Lung (tissue), 12 donors: ENCODE data around the gene GNAL. TPM values are rescaled to one million over a fixed set of nuclear protein-coding genes. Genes with fewer than 3 reads are reported as not detected.

Experiments
- ATAC-seq: fragments of 200-7000 bp; cut with Tn5 transposase; one replicate; pipeline ENCODE4 v1.9.1; 2020; ENCODE audit warnings: moderate number of reproducible peaks; ENCODE audit not compliant: insufficient read depth, low FRiP score
- DNase-seq, 3 donors: peaks; one replicate each; pipeline ENCODE4 v3.0.0-alpha.2; 2013 to 2017
- H3K27ac ChIP-seq, 2 donors: one replicate each; pipeline ENCODE4 v1.5.1; 2013; ENCODE audit warnings: mild to moderate bottlenecking in 2 of 2, moderate library complexity in 2 of 2, control low read depth in 1 of 2, inconsistent platforms in 1 of 2, low read depth in 1 of 2, low read length in 1 of 2
- H3K27me3 ChIP-seq, 3 donors: one replicate each; pipeline ENCODE4 v1.5.1; 2013; ENCODE audit warnings: low read length in 2 of 3; ENCODE audit not compliant: control insufficient read depth in 3 of 3, insufficient read depth in 3 of 3
- H3K36me3 ChIP-seq, 4 donors: one replicate each; pipeline ENCODE4 v1.5.1; 2013; ENCODE audit warnings: low read length in 4 of 4, mild to moderate bottlenecking in 1 of 4, moderate library complexity in 1 of 4; ENCODE audit not compliant: control insufficient read depth in 4 of 4, insufficient read depth in 4 of 4
- H3K4me1 ChIP-seq, 5 donors: one replicate each; pipeline ENCODE4 v1.5.1; 2013; ENCODE audit warnings: low read length in 5 of 5, mild to moderate bottlenecking in 2 of 5, moderate library complexity in 1 of 5; ENCODE audit not compliant: control insufficient read depth in 5 of 5, insufficient read depth in 5 of 5
- H3K4me3 ChIP-seq: one replicate; pipeline ENCODE4 v1.5.1; 2013; ENCODE audit warnings: mild to moderate bottlenecking, control low read depth, moderate library complexity
- H3K9ac ChIP-seq, 2 donors: one replicate each; pipeline ENCODE4 v1.5.1; 2013; ENCODE audit warnings: low read length in 2 of 2, control low read depth in 1 of 2; ENCODE audit not compliant: insufficient read depth in 1 of 2
- H3K9me3 ChIP-seq, 4 donors: one replicate each; pipeline ENCODE4 v1.5.1; 2013; ENCODE audit warnings: low read length in 3 of 4, mild to moderate bottlenecking in 1 of 4, moderate library complexity in 1 of 4; ENCODE audit not compliant: control insufficient read depth in 4 of 4, insufficient read depth in 3 of 4
- WGBS, 2 donors: extraction: QIAGEN DNeasy Blood & Tissue Kit; methylation state at CpG; one replicate each; pipeline ENCODE4 v1.1.7; 2013; 5-methylcytosine and 5-hydroxymethylcytosine counted together
- polyA plus RNA-seq, 2 donors: library from polyadenylated mRNA; stranded (reverse); fragments of 200-250 nt; gene quantifications; one replicate each; pipeline ENCODE4 v1.2.1, GENCODE V29; 2013
- total RNA-seq, 2 donors: library from RNA; depleted of rRNA in 1 of 2; stranded (reverse); fragments of >200 nt in 1 of 2; gene quantifications; one replicate each; pipeline ENCODE4 v1.2.1, GENCODE V29; 2014 to 2021
- TF ChIP-seq, protein P1 (sequence below): IDR thresholded peaks from 2 replicates; pipeline ENCODE4 v1.5.1; 2012; ENCODE audit warnings: mild to moderate bottlenecking; ENCODE audit errors: control extremely low read depth, extremely low read depth
- donor health status: control.
- donor health status: control.
- donor health status: Bipolar disorder and iron deficiency.
- donor health status: healthy.
- donor health status: DM: yes; HTN: yes; CAD: no.

Gene GNAL
- total and polyA plus RNA-seq, 4 donors, result 0.49 to 3.7 (median 2.5) TPM

DNA sequence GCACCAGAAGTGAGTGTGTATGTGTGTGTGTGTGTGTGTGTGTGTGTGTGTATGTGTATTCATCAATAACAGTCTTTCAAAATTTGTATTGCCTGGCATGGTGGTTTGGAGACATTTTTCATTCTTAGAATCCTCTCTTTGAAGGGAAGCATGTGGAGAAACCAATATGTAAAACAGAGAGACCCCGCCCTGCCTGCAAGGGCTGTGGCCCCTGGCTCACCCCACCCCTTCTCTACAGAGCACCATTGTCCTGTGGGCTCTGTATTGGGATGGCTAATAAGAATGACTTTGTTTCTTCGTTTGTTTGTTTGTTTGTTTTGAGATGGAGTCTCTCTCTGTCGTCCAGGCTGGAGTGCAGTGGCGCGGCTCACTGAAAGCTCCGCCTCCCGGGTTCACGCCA lies 65.9 kb downstream of the GNAL start:
- H3K27me3 ChIP-seq, result peaks cover 3 to 50% (median 32%) of the 10 kb centered on the region in 3 donors
- TF ChIP-seq, protein P1, sequence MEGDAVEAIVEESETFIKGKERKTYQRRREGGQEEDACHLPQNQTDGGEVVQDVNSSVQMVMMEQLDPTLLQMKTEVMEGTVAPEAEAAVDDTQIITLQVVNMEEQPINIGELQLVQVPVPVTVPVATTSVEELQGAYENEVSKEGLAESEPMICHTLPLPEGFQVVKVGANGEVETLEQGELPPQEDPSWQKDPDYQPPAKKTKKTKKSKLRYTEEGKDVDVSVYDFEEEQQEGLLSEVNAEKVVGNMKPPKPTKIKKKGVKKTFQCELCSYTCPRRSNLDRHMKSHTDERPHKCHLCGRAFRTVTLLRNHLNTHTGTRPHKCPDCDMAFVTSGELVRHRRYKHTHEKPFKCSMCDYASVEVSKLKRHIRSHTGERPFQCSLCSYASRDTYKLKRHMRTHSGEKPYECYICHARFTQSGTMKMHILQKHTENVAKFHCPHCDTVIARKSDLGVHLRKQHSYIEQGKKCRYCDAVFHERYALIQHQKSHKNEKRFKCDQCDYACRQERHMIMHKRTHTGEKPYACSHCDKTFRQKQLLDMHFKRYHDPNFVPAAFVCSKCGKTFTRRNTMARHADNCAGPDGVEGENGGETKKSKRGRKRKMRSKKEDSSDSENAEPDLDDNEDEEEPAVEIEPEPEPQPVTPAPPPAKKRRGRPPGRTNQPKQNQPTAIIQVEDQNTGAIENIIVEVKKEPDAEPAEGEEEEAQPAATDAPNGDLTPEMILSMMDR, result no peak
- H3K4me1 ChIP-seq, result peaks cover 0 to 10% (median 0%) of the 10 kb centered on the region in 5 donors
- H3K9ac ChIP-seq, result no peak overlapping the region
- no peaks in the 10 kb centered on the region for H3K9me3 ChIP-seq
- 80 to 86% methylated on average over 8 of the region's 8 CpGs for WGBS, 2 donors
- ATAC-seq (no peak), DNase-seq (no peak)
- no peaks in the 10 kb centered on the region for H3K36me3 ChIP-seq
- H3K27ac ChIP-seq, result no peak overlapping the region
- no peak overlapping the region for H3K4me3 ChIP-seq

DNA sequence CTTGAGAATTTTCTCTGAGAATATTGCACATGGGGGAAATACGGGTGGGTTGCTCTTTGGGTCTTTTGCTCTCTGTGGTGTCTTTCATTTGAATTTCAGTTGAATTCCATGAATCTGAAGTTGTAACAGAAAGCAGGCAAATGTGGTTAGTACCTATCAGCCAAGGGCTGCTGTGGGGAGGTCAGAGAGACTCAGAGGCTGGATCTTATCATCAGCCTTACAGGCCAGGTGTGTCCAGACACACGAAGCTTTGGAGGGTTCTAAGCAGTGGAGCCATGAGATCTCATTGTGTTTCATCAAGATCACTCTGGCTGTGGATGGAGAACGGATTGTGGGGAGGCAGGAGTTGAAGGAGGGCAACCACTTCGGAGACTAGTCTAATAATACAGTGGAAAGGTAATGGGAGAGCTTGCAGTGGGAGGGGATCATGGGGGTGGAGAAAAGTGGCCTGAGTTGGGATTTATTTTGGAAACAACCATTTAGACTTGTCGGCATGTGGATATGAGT lies 68.1 kb downstream of the GNAL start:
- ATAC-seq (no peak), DNase-seq (no peak)
- Histone ChIP-seq H3K9me3 (no peaks in the 10 kb centered on the region), H3K27ac (no peak overlapping the region), H3K27me3 (peaks cover 0 to 34% (median 23%) of the 10 kb centered on the region in 3 donors), H3K4me3 (no peak overlapping the region), H3K36me3 (no peaks in the 10 kb centered on the region), H3K9ac (no peak overlapping the region), H3K4me1 (peaks cover 0 to 2% (median 0%) of the 10 kb centered on the region in 5 donors)
- WGBS, 2 donors, result 76 to 88% methylated on average over 5 of the region's 5 CpGs
- TF ChIP-seq, protein P1, result no peak

DNA sequence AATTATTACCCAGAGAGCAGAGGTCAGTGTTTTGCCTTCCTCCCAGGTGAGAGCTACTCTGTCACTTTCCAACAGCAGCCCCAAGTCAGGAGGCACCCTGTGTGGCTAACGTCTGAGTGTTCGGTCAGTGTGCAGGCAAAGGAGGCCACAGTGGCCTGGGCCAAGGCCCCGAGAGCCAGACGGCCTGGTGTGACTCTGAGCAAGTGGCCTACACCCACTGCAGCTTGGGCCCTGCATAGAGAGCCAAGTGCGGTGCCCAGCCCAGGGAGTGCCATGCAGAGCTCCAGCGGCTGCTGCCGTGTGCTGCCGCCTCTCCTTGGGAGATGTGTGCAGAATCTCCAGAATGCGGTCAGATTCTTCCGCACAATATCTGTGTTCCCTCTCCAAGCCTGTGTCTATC lies 70.4 kb downstream of the GNAL start:
- Histone ChIP-seq H3K9ac (no peak overlapping the region), H3K4me1 (no peaks in the 10 kb centered on the region), H3K4me3 (no peak overlapping the region), H3K27ac (no peak overlapping the region), H3K27me3 (peaks cover 0 to 13% (median 8%) of the 10 kb centered on the region in 3 donors), H3K9me3 (no peaks in the 10 kb centered on the region), H3K36me3 (no peaks in the 10 kb centered on the region)
- TF ChIP-seq, protein P1, result no peak
- DNase-seq (no peak), ATAC-seq (no peak)
- WGBS, 2 donors, result 90 to 94% methylated on average over 10 of the region's 10 CpGs

DNA sequence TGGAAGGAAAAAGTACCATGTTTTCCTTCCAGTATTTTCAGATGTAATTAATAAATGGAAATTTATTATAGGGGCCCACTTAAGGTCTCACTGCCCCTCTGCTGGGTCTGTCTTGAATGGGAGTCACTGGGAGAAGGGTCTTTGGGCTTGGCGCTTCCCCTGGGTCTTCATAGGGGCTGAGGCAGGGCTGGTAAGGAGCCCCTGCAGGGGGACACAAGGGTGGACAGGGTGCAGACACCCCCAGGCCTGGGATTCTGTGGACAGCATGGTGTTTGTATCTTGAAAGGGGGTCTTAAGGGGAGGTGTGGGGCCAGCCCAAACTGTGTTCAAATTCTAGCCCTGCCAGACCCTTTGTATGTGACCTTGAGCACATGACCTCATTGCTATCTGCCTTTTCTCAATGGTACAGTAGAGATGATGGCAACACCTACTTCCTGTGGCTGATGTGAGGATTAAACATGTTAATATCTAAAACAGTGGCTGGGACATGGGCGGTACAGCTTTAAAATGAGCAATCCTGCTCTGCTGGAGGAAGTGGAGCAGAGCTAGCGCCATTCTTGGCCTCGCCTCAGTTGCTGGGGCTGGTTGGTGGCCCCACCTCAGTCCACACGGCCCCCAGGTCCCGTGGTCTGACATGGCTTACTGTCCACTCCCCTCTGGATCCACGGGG lies 71.6 kb downstream of the GNAL start:
- H3K4me3 ChIP-seq, result no peak overlapping the region
- no peak for DNase-seq
- no peak for ATAC-seq
- H3K27ac ChIP-seq, result no peak overlapping the region
- 77 to 82% methylated on average over 7 of the region's 7 CpGs for WGBS, 2 donors
- no peaks in the 10 kb centered on the region for H3K9me3 ChIP-seq
- H3K9ac ChIP-seq, result no peak overlapping the region
- TF ChIP-seq, protein P1, result no peak
- H3K36me3 ChIP-seq, result no peaks in the 10 kb centered on the region
- no peaks in the 10 kb centered on the region for H3K4me1 ChIP-seq
- peaks cover 0 to 9% (median 4%) of the 10 kb centered on the region in 3 donors for H3K27me3 ChIP-seq
